NCI-H1436 treated with DMSO at 0.1 percent for 48 hours (cell line): Measurements from ENCODE around the gene IGFBP3.

Source experiments
- DNase-seq: peaks from one replicate; lab custom pipeline; 2025; lab: John Stamatoyannopoulos, UW

IGFBP3 gene

DNA sequence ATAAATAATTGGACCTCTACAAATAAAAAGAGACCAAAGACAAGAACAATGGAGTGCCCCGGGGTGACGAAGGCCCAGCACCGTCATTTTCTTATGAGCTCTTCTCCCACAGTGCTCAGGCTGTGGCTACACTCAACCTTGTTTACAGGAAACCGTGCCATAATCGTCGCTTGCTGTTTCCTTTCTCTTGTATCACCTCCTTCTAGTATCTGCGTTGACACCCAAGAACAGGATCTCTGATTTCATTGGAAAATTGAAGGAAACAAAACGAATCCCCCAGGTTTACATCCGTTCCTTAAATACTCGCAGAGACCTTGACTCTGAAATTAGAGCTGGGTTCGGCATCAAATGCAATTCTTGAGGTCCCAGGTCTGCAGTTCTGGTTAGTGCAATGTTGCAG lies 1.7 kb upstream of the IGFBP3 start:
- DNase-seq: no peak

DNA sequence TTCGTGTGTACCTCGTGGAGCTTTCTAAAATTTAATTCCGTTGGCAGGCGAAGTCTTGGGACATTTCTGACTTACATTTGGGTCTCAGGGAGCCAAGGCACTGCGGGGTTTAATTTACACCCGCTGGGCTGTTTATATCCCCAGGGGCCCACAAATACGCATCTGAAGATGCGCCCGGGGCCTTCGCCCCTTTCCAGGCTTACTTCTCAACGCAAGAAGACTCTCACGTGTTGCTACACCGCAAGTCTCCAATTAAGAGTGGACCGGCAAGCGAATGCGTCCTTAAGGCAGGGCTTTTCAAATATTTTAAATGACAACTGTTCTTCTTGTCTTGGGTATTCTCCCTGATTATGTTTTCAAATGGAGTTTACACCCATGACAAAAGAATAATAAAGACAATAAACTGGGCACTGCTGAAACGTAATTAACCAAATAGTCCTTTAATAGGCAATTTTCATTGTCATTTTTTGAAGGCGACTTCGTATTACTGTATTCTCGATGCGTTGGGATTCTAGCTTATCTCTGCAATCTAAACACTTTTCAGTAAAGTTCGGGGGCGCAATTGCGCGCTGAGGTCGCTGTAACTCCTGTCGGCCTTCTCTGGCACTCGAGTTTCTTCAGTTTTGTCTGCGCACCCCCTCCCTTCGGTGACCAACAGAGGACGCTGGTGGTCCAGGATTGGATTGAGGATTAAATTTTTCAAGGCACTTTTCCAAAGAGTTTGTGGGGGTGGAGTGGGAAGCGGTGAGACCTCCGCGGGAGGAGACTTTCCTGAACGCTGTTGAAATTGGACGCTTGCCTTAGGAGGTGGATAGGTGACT lies 837 bp upstream of the IGFBP3 start:
- no peak for DNase-seq

DNA sequence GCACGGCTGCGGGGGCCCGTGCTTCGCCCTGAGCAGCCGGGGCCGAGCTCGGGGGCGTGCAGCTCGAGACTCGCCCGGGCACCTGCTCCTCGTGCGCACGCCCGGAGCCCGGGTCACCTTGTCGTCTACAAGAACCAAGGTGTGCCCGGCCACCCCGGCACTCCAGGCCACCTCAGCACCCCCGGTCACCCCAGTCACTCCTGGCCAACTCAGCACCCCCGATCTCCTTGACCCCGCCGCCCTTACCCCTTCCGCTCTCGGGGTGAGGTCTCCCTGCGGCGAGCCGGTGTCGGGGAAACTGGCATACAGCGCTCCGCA lies 268 bp upstream of the IGFBP3 start:
- DNase-seq: no peak

DNA sequence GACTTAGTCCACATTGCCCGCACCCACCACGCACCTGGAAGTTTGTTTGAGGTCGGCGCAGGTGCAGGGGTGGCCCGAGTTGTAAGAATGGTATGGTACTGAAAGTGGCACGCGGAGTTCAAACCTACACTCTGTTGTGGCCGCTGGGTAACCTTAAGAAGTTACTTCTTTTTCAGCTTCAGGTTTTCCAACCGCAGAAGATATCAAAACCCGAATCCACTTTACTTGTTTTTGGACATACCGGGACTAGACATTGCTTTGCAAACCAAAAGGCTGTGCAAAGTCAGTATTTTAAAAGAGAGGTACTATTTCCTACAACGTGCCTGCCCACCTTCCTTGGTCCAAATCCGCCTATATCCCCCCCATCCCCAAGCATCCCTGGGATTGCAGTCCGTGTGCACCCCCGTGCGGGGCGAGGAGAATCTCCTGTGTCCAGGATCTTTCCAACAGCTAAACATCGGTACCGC lies 1.0 kb downstream of the IGFBP3 start:
- DNase-seq: no peak

DNA sequence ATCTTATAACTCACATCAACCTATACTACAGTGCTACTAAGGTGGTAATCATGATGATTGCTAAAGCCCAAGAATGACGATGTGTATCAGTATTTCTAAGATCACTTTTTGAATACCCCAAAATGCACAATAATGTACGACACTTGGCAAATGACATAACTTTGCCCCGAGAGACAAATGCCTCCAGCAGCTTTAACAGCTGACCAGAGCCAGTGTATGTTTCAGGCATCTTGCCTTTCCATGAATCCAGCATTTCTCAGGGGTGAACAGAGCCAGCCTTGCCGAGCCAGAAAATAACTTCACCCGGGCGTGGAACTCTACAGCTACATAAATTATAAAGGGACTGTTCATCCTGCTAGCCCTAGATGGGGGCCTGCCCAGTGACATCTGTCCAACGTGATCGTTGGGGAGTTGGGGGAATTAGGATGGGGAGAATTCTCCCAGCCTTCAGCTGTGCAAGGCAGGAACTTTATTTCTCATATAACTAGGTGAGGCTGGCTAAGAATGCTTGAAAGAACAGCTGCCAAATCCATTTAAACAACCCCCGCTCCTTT lies 1.8 kb downstream of the IGFBP3 start:
- no peak for DNase-seq

DNA sequence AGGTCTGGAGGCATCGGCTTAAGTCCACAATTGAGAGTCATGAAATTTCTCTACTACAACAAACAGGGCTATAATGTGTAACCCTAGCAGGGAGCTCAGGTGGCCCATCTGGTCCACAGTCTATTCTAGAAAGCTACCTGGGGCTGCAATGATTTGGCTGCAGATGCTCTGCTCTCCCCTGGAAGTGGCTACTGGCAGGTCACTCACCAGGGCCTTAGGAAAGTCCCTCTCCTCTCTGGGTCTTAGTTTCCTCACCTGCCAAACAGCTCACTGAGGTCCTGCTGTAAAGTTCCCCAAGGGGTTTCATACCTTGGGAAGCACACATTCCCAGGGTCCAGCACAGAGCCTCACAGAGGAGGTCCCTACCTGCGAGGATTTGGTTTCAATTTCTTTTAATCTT lies 2.5 kb downstream of the IGFBP3 start:
- no peak for DNase-seq

DNA sequence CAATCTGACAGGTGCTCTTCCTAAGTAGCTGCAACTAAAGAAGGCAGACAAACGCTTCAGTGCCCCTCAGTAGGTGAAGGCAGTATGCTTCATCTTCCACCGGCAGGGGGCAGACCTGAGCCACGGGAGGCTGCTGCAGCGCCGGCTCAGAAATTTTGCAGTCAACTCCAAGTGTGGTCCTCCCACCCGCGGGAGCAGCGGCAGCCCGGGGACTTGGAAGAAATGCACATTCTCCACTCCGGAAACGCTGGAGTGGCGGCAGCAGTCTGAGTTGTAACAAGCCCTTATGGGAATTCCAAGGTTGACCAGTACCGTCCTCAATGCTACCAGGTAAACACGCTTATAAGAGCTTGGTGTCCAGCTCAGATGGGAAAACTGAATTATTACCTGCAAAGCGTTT lies 3.4 kb downstream of the IGFBP3 start:
- DNase-seq: no peak

DNA sequence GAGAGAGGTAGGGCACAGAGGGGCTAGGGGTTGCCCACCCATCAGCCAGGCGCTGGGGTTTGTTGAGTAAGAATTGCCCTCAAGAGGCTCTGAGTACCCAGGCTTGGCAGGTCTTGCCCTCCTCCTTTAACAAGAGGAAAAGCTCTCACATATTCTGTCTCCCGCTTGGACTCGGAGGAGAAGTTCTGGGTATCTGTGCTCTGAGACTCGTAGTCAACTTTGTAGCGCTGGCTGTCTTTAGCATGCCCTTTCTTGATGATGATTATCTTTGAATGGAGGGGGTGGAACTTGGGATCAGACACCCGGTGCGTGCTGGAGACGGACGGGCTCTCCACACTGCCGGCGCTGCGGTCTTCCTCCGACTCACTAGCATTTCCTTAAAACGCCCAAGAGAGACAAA lies 4.0 kb downstream of the IGFBP3 start:
- DNase-seq: no peak

DNA sequence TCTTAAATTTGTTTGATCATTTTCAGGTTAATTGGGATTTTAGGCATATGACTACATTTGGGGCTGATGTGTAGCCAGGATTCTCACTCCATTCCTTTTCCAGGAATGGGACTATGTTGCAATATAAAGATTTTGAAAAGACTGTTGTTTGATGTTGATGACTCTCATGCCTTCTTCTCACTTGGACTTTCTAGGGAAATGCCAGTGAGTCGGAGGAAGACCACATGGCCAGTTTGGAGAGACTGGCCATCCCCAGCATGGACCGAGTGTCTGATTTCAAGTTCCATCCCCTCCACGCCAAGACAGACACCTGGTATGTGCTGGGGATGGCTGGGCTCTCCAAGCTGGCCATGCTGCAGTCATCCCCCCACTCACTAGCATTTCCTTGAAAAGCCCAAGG lies 5.5 kb downstream of the IGFBP3 start:
- DNase-seq: no peak

DNA sequence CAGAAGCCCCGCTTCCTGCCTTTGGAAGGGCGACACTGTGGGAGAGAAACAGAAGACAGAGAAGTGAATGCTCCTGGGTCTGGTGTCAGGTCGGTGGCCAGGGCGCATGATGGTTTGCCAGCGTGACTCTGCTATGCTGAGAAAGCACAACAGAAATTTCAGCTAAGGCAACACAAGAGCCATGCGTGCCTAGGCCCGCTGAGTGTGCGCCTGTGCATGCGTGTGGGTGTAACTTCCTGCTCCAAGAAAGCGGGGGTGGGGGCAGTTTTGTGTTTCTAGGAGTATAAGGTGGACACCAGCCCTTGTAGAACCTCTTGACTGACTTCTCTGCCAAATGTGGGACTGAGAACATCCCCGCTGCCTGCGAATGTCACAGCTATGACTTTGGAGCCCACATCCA lies 6.2 kb downstream of the IGFBP3 start:
- DNase-seq: no peak

DNA sequence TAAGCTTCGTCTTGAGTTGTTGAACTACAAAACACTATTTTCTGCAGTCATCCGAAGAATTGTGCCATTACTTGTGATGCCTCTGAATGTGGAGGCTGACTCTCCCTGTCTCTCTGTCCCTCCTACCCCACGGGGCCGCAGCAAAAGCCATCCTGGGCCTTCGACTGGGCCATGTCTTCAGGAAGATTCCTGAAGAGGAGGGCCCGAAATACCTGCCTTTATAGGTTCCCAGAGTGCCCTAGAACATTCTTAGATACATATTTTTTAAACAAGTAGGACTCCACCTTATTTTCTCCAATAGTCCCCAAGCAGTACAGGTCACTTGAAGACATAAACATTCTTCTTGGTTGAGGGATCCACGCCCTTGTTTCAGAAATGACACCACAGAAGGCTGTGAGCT lies 8.1 kb downstream of the IGFBP3 start:
- no peak for DNase-seq

DNA sequence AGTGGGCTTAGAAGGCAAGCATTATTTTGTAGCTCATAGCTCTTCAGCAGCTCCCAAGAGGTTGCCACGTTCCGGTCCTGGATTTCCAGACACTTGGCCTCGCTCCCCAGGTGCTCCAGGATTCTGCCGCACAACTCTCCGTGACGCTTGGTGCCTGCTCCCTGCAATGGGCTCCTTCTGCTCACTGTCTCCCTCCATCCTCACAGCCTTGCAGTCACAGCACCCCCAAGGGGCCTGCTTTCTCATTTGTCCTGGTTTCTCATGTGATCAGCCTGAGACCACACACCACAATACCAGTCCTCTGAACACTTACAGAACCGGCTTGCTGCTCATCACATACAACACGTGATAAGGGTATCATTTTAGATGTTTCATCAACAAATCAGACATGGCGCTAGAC lies 9.8 kb downstream of the IGFBP3 start:
- no peak for DNase-seq

DNA sequence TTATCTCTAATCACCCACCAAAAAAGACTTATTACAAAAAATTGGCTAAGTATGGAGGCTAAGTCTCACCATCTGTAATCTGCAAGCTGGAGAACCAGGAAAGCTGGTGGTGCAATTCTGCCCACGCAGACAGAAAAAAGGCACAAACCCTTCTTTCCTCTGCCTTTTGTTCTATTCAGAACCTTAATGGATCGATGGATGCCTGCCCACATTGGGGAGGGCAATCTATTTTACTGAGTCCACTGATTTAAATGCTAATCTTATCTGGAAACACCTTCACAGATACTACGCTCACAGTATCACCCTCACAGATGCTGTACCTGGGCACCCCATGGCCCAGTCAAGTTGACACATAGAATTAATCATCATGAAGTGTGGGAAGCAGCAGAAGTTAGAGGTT lies 10.2 kb downstream of the IGFBP3 start:
- DNase-seq: no peak

DNA sequence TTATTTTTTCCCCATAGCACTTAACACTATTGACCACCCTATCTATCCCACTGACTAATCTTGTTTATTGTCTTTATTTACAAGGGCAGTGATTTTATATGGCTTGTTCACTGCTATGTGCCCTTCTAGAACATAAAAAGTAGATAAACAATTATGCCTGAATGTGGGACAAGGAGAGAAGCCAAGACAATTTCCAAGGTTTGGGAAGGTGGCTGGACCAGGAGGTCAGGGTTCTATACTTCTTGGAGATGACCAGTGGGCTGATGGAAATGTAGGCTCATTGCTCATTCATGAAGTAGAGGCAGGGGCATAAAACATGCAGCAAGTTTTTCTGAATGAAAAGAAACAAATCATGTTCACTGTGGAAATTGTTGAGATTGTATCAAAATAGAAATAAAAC lies 11.5 kb downstream of the IGFBP3 start:
- no peak for DNase-seq

DNA sequence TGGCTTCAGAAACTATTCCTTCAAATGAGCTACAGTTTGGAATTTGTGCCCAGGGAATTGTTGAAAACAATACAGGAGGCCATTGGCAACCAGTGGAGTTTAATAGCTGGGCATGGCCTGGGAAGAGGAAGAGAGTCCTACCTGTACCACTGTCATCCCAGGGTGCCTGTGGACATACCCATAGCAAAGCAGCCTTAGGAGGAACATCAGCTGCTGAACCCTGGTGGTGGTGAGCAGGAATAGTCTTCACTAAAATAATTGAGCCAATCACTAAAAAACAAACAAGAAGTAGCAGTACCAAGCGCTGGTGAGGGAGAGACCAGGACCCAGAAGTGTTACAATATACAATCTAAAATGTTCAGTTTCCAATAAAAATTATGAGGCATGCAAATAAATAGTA lies 18.3 kb downstream of the IGFBP3 start:
- no peak for DNase-seq

DNA sequence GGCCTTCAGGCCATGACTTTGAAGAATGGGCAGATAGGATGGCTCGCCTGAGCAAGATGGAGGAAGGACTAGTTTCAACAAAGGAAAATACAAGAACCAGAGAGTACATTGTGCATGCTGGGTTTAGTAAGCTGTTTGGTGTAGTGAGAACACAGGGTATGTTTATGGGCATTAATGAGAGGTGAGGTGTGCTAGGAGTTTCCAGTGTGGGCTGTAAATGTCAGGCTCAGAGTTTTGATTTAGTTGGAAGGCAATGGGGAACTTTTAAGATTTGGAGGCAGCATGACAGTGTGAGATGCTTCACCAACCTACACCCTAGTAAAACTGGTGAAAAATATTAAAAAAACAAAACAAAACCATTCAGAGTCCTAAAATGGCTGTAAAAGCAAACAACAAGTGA lies 19.5 kb downstream of the IGFBP3 start:
- DNase-seq: no peak

DNA sequence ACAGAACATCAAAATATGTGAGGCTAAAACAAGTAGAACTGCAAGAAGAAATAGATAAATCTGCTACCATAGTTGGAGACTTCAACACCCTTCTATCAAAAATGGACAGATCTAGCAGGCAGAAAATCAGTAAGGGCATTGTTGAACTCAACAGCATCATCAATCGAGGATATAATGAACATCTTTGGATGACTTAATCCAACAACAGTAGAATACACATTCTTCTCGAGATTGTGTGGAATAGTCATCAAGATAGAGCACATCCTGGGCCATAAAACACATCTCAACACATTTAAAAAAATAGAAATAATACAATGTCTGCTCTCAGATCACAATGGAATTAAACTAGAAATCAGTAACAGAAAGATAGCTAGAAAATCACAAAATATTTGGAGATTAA lies 22.9 kb downstream of the IGFBP3 start:
- no peak for DNase-seq

DNA sequence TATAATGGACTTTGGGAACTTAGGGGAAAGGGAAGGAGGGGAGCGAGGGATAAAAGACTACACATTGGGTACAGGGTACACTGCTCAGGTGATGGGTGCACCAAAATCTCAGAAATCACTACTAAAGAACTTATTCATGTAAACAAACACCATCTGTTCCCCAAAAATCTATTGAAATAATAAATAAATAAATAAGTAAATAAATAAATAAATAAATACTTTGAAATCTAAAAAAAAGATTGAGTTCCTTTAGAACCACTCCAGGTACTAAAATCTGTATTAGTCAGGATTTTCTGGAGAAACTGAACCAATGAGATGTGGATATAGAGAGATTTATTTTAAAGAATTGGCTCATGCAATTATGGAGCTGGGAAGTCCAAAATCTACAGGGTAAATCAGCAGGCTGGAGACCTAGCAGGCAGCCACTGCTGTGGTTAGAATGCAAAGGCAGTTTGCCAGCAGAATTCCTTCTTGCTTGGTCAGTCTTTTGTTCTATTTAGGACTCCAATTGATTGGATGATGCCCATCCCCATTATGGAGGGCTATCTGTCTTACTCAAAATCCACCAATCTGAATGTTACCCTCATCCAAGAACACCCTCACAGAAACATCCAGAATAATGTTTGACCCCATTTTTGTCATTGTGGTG lies 23.9 kb downstream of the IGFBP3 start:
- no peak for DNase-seq

DNA sequence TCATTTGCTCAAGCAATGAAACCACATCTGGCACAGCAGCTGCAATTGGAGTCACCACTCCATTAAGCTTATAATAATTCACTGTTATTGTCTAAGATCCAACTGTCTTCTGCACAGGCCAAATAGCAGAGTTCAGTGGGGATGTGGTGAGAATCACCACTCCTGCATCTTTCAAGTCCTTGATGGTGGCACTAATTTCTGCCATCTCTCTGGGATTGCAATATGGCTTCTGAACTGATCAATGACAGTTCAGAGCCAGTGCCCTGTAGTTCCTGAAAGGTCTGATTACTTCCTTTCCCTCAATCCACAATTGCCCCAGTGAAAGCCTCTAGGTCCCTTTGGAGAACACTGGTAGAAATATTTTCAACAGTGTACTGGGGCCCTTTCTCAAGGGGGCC lies 26.4 kb downstream of the IGFBP3 start:
- DNase-seq: no peak

DNA sequence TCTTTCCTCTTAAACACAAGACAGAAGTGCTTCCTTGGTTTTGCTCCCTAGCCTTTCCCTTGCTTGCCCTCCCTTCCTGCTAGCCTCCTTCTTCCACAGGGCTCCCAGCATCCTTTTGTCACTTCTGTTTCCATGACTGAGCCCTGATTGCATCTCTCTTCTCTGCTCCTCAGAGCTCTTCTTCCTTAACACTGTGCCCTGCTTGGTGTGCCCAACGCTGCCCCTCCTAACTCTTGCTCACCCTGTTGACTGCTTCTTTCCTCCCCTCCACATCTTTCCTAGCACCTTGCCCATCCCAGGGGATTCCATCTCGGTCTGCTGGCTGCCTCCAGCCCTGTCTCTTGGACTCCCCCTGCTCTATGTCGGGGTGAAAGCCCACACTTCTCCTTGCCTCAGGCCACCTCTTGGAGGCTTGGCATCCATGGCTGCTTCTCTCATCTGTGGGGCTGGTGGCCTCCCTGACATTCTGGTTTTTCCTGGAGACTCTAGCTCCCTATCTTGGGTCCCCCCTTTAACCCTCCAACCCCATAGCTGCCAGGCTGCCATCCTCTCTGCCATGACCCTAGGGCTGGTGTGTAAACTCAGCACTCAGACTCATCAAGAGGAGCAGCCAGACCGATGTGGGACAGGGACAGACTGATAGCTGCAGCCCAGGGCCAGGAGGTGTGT lies 26.9 kb downstream of the IGFBP3 start:
- no peak for DNase-seq

DNA sequence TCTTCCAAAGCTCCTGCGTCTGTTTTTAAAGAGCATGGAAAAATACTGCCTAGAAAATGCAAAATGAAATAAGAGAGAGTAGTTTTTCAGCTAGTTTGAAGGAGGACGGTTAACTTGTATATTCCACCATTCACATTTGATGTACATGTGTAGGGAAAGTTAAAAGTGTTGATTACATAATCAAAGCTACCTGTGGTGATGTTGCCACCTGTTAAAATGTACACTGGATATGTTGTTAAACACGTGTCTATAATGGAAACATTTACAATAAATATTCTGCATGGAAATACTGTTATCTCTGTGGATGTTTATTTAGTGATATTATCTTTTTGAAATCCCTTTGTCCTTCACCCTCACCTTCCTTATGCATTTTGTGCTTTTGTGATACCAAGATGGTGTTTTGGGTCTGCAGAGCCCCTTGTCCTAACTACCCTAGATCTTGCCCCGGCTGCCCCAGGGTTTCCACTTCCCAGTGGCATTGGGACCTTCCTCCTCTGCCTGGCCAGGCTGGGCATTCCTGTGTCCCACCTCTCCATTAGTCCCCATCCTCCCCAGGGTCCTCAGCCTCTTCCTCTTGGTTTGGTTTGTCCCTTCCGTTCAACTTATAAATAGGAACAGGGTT lies 27.6 kb downstream of the IGFBP3 start:
- DNase-seq: no peak

DNA sequence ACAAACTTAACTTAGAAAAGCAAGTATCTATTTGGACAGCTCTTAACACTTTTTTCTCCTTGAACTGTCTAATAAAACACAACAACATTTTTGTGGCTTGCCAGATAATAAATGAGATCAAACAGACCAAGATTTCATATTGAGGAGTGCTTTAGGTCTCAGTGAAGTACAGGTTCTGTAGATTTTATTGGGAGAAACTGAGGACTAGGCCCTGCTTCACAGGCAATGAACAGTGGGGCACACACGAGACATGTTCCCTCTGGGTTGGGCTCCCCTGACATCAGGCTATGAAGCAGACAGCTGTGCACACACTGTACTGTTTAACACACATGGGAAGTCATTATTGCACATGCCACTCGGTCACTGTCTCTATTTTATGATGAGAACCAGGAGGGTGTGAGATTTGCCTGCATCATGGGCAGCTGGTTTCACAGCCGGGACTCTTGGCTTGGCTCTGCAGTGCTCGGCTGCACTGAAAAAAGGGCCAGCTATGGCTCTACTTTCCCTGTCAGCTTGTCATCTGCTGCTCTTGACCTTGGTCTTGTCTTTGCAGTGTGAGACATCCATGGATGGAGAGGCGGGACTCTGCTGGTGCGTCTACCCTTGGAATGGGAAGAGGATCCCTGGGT lies 28.6 kb downstream of the IGFBP3 start:
- DNase-seq: no peak
